ENCODE data around the gene NR0B2. TPM values are rescaled to one million over a fixed set of nuclear protein-coding genes. Genes with fewer than 3 reads are reported as not detected.

Gene NR0B2
- total and polyA plus RNA-seq, 2 of the 13 experiments (the other 11 are each of a cell fraction or from before 2014, with no cell fraction given), result 72.5 to 133 TPM

DNA sequence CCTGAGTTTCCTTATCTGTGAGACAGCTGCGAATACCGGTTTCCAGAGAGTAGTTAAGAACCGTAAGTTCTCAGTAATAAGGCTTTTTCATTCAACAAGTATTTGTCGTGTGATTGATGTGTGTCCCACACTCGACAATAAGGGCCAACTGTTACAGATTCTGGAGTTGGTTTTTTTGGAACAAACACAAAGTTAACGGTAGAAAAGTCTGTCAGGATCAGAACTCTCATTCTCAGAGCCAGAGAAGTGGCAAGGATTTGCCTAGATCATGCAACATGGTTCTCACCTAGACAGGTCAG lies 8.6 kb upstream of the NR0B2 start:
- in situ Hi-C loops (cut with HindIII; ENCODE audit: extremely low pct_ligation_motif_present, low pct_unique_long_range_greater_than_20kb), result no loop called here
- DNase-seq (ENCODE audit: low spot score), result no peak
- TSS peak; percentile 68 for BruUV-seq (replicated peaks)

More for the DNA sequence above, 8.6 kb upstream of the NR0B2 start:
- H3K27me3 ChIP-seq (ENCODE audit: control insufficient read depth in 1 of 2, insufficient read depth in 2 of 2, low read length in 2 of 2), result no peaks in the 10 kb centered on the region; a peak in 1 of 5 replicates
- no peak for ATAC-seq
- peaks cover 51% of the 10 kb centered on the region for H3K4me1 ChIP-seq (ENCODE audit: insufficient read depth, low read length)
- peak overlapping the region; percentile 94 for H3K9ac ChIP-seq (ENCODE audit: insufficient read depth, low read depth, low read length)
- WGBS (ENCODE audit: low lambda C conversion rate), result 12% methylated on average over 6 of the region's 6 CpGs
- no peak overlapping the region for H2AFZ ChIP-seq (ENCODE audit: low read length)
- H3K79me2 ChIP-seq (ENCODE audit: insufficient read depth, low read length), result peaks cover 41% of the 10 kb centered on the region
- peaks cover 10 to 24% of the 10 kb centered on the region in 2 experiments for H3K36me3 ChIP-seq (replicated peaks in 1 of 2; ENCODE audit: control insufficient read depth in 1 of 2, insufficient read depth in 2 of 2, low read length in 2 of 2)
- peak overlapping the region; percentile 97 for H3K4me2 ChIP-seq (ENCODE audit: low read depth, low read length)
- POLR2A ChIA-PET, result interaction anchor here (1.4 to 2.4 kb wide), 4 partner anchors 9 to 22 kb away, joined by 5 to 24 read pairs (median 10); partner anchors contain the start of gene NR0B2
- CTCF ChIA-PET (ENCODE audit: low intra/inter-chr PET ratio, low total read pairs), result no interaction called here
- no peaks in the 10 kb centered on the region for H3K9me3 ChIP-seq (ENCODE audit: low read length)
- intact Hi-C loops (cut with micrococcal nuclease; ENCODE audit: unreplicated experiment), result no loop called here
- peak overlapping the region; percentile 77 for H3K27ac ChIP-seq (ENCODE audit: extremely low read length, insufficient read depth, low read length)
- no peak for FAIRE-seq
- H4K20me1 ChIP-seq (ENCODE audit: insufficient read depth, low read length), result peaks cover 4% of the 10 kb centered on the region; the same call in 1 of the 2 replicates
- H3K4me3 ChIP-seq (replicated peaks in 1 of 3; ENCODE audit: insufficient read depth in 1 of 3, low read depth in 2 of 3, low read length in 3 of 3), result peak overlapping the region; percentile 64 to 98 (median 82)
- TF ChIP-seq, protein P1, sequence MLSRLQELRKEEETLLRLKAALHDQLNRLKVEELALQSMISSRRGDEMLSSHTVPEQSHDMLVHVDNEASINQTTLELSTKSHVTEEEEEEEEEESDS (CRISPR knock-in tag; IDR thresholded peaks at IDR 0.05; ENCODE audit: borderline replicate concordance), result no peak
- TF ChIP-seq MXI1 (IDR thresholded peaks at IDR 0.05; ENCODE audit: borderline replicate concordance, low read depth, low read length) (0 out of 3 replicates have a peak, but pooled peaks have one; percentile 7), NPAS2 (CRISPR knock-in tag; IDR thresholded peaks at IDR 0.05; ENCODE audit: borderline replicate concordance) (no peak), BHLHE40 (IDR thresholded peaks at IDR 0.05; ENCODE audit: low read length) (no peak), ZNF816 (CRISPR knock-in tag; IDR thresholded peaks at IDR 0.05; ENCODE audit: borderline replicate concordance) (no peak), CCAR2 (optimal IDR thresholded peaks at IDR 0.05; ENCODE audit: low read depth, low read length) (no peak), ZNF12 (CRISPR knock-in tag; IDR thresholded peaks at IDR 0.05) (0 out of 2 replicates have a peak, but pooled peaks have one; percentile 32), REXO4 (CRISPR knock-in tag; IDR thresholded peaks at IDR 0.05; ENCODE audit: borderline replicate concordance) (no peak), ZNF761 (CRISPR knock-in tag; conservative IDR thresholded peaks at IDR 0.05) (no peak), KLF16 (CRISPR knock-in tag; IDR thresholded peaks at IDR 0.05) (no peak), THAP11 (CRISPR knock-in tag; IDR thresholded peaks at IDR 0.05) (no peak), ZSCAN20 (CRISPR knock-in tag; IDR thresholded peaks at IDR 0.05; ENCODE audit: borderline replicate concordance) (no peak), MAFF (IDR thresholded peaks at IDR 0.05; ENCODE audit: low read depth, low read length) (no peak)
- TF ChIP-seq, protein P2, sequence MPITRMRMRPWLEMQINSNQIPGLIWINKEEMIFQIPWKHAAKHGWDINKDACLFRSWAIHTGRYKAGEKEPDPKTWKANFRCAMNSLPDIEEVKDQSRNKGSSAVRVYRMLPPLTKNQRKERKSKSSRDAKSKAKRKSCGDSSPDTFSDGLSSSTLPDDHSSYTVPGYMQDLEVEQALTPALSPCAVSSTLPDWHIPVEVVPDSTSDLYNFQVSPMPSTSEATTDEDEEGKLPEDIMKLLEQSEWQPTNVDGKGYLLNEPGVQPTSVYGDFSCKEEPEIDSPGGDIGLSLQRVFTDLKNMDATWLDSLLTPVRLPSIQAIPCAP (CRISPR knock-in tag; IDR thresholded peaks at IDR 0.05; ENCODE audit: low read depth), result 0 out of 2 replicates have a peak, but pooled peaks have one; percentile 52
- TF ChIP-seq, protein P3, sequence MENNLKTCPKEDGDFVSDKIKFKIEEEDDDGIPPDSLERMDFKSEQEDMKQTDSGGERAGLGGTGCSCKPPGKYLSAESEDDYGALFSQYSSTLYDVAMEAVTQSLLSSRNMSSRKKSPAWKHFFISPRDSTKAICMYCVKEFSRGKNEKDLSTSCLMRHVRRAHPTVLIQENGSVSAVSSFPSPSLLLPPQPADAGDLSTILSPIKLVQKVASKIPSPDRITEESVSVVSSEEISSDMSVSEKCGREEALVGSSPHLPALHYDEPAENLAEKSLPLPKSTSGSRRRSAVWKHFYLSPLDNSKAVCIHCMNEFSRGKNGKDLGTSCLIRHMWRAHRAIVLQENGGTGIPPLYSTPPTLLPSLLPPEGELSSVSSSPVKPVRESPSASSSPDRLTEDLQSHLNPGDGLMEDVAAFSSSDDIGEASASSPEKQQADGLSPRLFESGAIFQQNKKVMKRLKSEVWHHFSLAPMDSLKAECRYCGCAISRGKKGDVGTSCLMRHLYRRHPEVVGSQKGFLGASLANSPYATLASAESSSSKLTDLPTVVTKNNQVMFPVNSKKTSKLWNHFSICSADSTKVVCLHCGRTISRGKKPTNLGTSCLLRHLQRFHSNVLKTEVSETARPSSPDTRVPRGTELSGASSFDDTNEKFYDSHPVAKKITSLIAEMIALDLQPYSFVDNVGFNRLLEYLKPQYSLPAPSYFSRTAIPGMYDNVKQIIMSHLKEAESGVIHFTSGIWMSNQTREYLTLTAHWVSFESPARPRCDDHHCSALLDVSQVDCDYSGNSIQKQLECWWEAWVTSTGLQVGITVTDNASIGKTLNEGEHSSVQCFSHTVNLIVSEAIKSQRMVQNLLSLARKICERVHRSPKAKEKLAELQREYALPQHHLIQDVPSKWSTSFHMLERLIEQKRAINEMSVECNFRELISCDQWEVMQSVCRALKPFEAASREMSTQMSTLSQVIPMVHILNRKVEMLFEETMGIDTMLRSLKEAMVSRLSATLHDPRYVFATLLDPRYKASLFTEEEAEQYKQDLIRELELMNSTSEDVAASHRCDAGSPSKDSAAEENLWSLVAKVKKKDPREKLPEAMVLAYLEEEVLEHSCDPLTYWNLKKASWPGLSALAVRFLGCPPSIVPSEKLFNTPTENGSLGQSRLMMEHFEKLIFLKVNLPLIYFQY (CRISPR knock-in tag; IDR thresholded peaks at IDR 0.05; ENCODE audit: borderline replicate concordance), result no peak
- TF ChIP-seq, protein P4, sequence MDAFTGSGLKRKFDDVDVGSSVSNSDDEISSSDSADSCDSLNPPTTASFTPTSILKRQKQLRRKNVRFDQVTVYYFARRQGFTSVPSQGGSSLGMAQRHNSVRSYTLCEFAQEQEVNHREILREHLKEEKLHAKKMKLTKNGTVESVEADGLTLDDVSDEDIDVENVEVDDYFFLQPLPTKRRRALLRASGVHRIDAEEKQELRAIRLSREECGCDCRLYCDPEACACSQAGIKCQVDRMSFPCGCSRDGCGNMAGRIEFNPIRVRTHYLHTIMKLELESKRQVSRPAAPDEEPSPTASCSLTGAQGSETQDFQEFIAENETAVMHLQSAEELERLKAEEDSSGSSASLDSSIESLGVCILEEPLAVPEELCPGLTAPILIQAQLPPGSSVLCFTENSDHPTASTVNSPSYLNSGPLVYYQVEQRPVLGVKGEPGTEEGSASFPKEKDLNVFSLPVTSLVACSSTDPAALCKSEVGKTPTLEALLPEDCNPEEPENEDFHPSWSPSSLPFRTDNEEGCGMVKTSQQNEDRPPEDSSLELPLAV (CRISPR knock-in tag; conservative IDR thresholded peaks at IDR 0.05; ENCODE audit: low read depth), result no peak

Measured in HepG2 (cell line).